HepG2 (cell line): Measurements from ENCODE around the gene ZNF195. TPM values are rescaled to one million over a fixed set of nuclear protein-coding genes. Genes with fewer than 3 reads are reported as not detected.

Experiments
- CBX1 ChIP-seq: IDR thresholded peaks from one replicate; pipeline ENCODE4 v1.6.1; 2016; ENCODE audit warnings: antibody characterized with exemption, low read depth
- CCAR2 ChIP-seq: fragments of 200-400 bp; formaldehyde crosslinking; optimal IDR thresholded peaks from 2 replicates; pipeline ENCODE3; 2018; ENCODE audit warnings: low read depth, mild to moderate bottlenecking, low read length, moderate library complexity
- NR2F6 ChIP-seq, 2 experiments: IDR thresholded peaks; 2 replicates each; pipeline ENCODE4 v1.6.1; 2016; ENCODE audit warnings: antibody characterized with exemption in 1 of 2, mild to moderate bottlenecking in 1 of 2
- REXO4 ChIP-seq: sonication (generic); formaldehyde crosslinking; IDR thresholded peaks from 2 replicates; pipeline ENCODE4 v1.8.0; 2022; ENCODE audit warnings: missing genetic modification reagents, mild to moderate bottlenecking, borderline replicate concordance
- RFXAP ChIP-seq: sonication (generic); formaldehyde crosslinking; IDR thresholded peaks from 2 replicates; pipeline ENCODE4 v1.4.0; 2020; ENCODE audit warnings: missing genetic modification reagents, borderline replicate concordance
- ZNF24 ChIP-seq: fragments of 450-650 bp; IDR thresholded peaks from 2 replicates; pipeline ENCODE4 v1.6.1; 2017; ENCODE audit warnings: antibody characterized with exemption, mild to moderate bottlenecking
- ZNF382 ChIP-seq: sonication (generic); formaldehyde crosslinking; IDR thresholded peaks from 2 replicates; pipeline ENCODE4 v1.5.0; 2020; ENCODE audit warnings: missing genetic modification reagents, mild to moderate bottlenecking, borderline replicate concordance
- ZNF44 ChIP-seq: sonication (generic); formaldehyde crosslinking; IDR thresholded peaks from 2 replicates; pipeline ENCODE4 v1.5.1; 2020; ENCODE audit warnings: mild to moderate bottlenecking, missing genetic modification reagents
- ZNF761 ChIP-seq: sonication (generic); formaldehyde crosslinking; conservative IDR thresholded peaks from 2 replicates; pipeline ENCODE4 v1.4.0; 2020; ENCODE audit warnings: mild to moderate bottlenecking, missing genetic modification reagents
- polyA plus RNA-seq, 8 experiments: library from polyadenylated mRNA; depleted of rRNA in 3 of 8; stranded (reverse) in 7 of 8; unstranded in 1 of 8; fragments of >200 nt; fragmentation: Illumina TruSeq in 4 of 8; extraction: Trizol in 4 of 8; gene quantifications; 2 replicates each; pipeline versions ENCODE4 v1.2.1 to v1.2.3, GENCODE V29; 2011 to 2016; ENCODE audit warnings: low read depth in 4 of 8, missing spikeins in 1 of 8, mixed read lengths in 1 of 8; ENCODE audit not compliant: insufficient read depth in 1 of 8
- total RNA-seq, 5 experiments: library from RNA; depleted of rRNA; stranded (reverse); fragments of >200 nt; fragmentation: Illumina TruSeq; extraction: Trizol; gene quantifications; 2 replicates each; pipeline ENCODE4 v1.2.3, GENCODE V29; 2016; ENCODE audit warnings: low read depth in 1 of 5
- TF ChIP-seq, protein P1 (sequence below): sonication (generic); formaldehyde crosslinking; IDR thresholded peaks from 2 replicates; pipeline ENCODE4 v1.8.0; 2022; ENCODE audit warnings: mild to moderate bottlenecking, missing genetic modification reagents; ENCODE audit not compliant: insufficient replicate concordance
- TF ChIP-seq, protein P2 (sequence below), 2 experiments: IDR thresholded peaks; 2 replicates each; pipeline ENCODE4 v1.6.1; 2011 to 2012; ENCODE audit warnings: low read length in 2 of 2, borderline replicate concordance in 1 of 2, low read depth in 1 of 2, mild to moderate bottlenecking in 1 of 2, moderate library complexity in 1 of 2
- TF ChIP-seq, protein P3 (sequence below): sonication (generic); formaldehyde crosslinking; IDR thresholded peaks from 2 replicates; pipeline ENCODE4 v1.8.1; 2023; ENCODE audit warnings: missing genetic modification reagents, inconsistent platforms, borderline replicate concordance
- TF ChIP-seq, protein P4 (sequence below): sonication (generic); formaldehyde crosslinking; IDR thresholded peaks from 2 replicates; pipeline ENCODE4 v1.5.1; 2020; ENCODE audit warnings: missing genetic modification reagents, mild to moderate bottlenecking, borderline replicate concordance
- TF ChIP-seq, protein P5 (sequence below): sonication (generic); formaldehyde crosslinking; IDR thresholded peaks from 2 replicates; pipeline ENCODE4 v1.4.0; 2020; ENCODE audit warnings: missing genetic modification reagents
- TF ChIP-seq, protein P6 (sequence below): IDR thresholded peaks from 2 replicates; pipeline ENCODE4 v1.6.1; 2016
- TF ChIP-seq, protein P7 (sequence below): sonication (generic); formaldehyde crosslinking; IDR thresholded peaks from 2 replicates; pipeline ENCODE4 v1.4.0; 2020; ENCODE audit warnings: mild to moderate bottlenecking, missing genetic modification reagents

Gene ZNF195
- total and polyA plus RNA-seq, 2 of the 13 experiments (the other 11 are each of a cell fraction or from before 2014, with no cell fraction given) = 17.3 to 31.4 TPM

DNA sequence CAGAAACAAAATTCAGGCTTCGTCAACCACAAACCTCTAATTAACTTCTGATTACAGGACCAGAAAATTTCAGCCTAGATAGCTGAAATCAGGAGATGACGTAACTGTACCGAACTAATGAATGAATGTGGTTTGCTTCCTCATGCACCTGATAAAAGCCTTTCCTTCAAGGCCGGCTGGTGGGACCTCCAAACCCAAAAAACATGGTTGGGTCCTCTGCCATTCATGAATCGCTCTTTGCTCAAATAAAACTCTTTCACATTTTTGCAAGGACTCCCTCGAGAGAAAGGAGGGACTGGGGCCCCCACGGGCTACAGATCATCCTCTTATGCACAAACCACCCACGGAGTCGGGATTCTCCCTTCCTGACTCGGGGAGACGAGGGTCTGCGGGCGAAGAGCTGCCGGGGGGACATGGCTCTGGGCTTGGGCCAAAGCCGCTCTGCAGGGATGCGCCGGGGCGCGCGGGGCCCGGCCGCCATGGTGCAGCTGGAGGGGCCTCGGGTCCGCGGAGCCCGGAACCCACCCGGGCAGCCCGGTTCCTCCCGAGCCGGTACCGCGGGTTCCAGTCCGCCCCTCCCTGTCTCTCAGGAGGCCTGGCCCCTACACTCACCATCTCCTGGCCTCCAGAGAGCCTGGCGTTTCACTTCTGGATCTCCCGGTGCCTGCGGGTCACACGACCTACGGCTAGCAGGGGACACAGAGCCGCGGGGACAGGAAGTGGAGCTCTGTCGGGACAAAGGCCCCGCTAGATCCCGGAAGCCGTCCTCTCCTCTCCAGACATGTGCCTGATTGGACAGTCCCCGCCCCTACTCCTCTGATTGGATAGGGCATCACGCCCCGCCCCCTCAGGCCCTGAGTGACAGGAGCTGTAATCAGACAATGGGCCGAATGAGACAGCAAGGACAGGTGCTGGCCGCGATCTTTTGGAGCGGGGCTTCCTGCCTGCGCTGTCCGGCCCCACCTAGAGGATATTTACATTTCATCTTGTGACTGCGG is at the start of gene ZNF195 (continued):
- TF ChIP-seq ZNF382 = no peak
- TF ChIP-seq, protein P1, sequence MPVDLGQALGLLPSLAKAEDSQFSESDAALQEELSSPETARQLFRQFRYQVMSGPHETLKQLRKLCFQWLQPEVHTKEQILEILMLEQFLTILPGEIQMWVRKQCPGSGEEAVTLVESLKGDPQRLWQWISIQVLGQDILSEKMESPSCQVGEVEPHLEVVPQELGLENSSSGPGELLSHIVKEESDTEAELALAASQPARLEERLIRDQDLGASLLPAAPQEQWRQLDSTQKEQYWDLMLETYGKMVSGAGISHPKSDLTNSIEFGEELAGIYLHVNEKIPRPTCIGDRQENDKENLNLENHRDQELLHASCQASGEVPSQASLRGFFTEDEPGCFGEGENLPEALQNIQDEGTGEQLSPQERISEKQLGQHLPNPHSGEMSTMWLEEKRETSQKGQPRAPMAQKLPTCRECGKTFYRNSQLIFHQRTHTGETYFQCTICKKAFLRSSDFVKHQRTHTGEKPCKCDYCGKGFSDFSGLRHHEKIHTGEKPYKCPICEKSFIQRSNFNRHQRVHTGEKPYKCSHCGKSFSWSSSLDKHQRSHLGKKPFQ (CRISPR knock-in tag) = no peak
- TF ChIP-seq RFXAP (CRISPR knock-in tag) = no peak; the same call in 1 of the 2 replicates
- no peak for TF ChIP-seq NR2F6 (IDR thresholded peaks at IDR 0.05)
- TF ChIP-seq NR2F6 (CRISPR knock-in tag; IDR thresholded peaks at IDR 0.05) = no peak
- TF ChIP-seq ZNF44 (CRISPR knock-in tag) = no peak
- TF ChIP-seq, protein P2, sequence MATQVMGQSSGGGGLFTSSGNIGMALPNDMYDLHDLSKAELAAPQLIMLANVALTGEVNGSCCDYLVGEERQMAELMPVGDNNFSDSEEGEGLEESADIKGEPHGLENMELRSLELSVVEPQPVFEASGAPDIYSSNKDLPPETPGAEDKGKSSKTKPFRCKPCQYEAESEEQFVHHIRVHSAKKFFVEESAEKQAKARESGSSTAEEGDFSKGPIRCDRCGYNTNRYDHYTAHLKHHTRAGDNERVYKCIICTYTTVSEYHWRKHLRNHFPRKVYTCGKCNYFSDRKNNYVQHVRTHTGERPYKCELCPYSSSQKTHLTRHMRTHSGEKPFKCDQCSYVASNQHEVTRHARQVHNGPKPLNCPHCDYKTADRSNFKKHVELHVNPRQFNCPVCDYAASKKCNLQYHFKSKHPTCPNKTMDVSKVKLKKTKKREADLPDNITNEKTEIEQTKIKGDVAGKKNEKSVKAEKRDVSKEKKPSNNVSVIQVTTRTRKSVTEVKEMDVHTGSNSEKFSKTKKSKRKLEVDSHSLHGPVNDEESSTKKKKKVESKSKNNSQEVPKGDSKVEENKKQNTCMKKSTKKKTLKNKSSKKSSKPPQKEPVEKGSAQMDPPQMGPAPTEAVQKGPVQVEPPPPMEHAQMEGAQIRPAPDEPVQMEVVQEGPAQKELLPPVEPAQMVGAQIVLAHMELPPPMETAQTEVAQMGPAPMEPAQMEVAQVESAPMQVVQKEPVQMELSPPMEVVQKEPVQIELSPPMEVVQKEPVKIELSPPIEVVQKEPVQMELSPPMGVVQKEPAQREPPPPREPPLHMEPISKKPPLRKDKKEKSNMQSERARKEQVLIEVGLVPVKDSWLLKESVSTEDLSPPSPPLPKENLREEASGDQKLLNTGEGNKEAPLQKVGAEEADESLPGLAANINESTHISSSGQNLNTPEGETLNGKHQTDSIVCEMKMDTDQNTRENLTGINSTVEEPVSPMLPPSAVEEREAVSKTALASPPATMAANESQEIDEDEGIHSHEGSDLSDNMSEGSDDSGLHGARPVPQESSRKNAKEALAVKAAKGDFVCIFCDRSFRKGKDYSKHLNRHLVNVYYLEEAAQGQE (IDR thresholded peaks at IDR 0.05; ENCODE audit: borderline replicate concordance in 1 of 2, low read depth in 1 of 2, low read length in 2 of 2) = no peak
- peak; percentile 80; the same call in 1 of the 2 replicates for TF ChIP-seq ZNF761
- TF ChIP-seq, protein P3, sequence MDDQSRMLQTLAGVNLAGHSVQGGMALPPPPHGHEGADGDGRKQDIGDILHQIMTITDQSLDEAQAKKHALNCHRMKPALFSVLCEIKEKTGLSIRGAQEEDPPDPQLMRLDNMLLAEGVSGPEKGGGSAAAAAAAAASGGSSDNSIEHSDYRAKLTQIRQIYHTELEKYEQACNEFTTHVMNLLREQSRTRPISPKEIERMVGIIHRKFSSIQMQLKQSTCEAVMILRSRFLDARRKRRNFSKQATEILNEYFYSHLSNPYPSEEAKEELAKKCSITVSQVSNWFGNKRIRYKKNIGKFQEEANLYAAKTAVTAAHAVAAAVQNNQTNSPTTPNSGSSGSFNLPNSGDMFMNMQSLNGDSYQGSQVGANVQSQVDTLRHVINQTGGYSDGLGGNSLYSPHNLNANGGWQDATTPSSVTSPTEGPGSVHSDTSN (CRISPR knock-in tag) = 0 out of 2 replicates have a peak, but pooled peaks have one; percentile 29
- no peak for TF ChIP-seq CBX1
- TF ChIP-seq ZNF24 = 0 out of 2 replicates have a peak, but pooled peaks have one; percentile 47
- TF ChIP-seq, protein P4, sequence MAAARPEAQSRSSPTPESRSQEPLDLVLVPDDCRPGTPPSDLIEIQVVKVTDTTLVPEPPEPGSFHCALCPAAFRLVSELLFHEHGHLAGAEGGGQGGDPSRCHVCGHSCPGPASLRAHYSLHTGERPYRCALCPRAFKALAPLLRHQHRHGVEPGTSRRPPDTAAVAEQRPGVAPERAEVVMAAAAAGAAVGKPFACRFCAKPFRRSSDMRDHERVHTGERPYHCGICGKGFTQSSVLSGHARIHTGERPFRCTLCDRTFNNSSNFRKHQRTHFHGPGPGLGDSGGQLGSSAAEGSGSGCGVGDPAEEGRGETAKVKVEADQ (CRISPR knock-in tag) = no peak; the same call in 1 of the 2 replicates
- no peak for TF ChIP-seq REXO4 (CRISPR knock-in tag)
- TF ChIP-seq, protein P5, sequence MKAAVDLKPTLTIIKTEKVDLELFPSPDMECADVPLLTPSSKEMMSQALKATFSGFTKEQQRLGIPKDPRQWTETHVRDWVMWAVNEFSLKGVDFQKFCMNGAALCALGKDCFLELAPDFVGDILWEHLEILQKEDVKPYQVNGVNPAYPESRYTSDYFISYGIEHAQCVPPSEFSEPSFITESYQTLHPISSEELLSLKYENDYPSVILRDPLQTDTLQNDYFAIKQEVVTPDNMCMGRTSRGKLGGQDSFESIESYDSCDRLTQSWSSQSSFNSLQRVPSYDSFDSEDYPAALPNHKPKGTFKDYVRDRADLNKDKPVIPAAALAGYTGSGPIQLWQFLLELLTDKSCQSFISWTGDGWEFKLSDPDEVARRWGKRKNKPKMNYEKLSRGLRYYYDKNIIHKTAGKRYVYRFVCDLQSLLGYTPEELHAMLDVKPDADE (CRISPR knock-in tag) = no peak
- TF ChIP-seq, protein P6, sequence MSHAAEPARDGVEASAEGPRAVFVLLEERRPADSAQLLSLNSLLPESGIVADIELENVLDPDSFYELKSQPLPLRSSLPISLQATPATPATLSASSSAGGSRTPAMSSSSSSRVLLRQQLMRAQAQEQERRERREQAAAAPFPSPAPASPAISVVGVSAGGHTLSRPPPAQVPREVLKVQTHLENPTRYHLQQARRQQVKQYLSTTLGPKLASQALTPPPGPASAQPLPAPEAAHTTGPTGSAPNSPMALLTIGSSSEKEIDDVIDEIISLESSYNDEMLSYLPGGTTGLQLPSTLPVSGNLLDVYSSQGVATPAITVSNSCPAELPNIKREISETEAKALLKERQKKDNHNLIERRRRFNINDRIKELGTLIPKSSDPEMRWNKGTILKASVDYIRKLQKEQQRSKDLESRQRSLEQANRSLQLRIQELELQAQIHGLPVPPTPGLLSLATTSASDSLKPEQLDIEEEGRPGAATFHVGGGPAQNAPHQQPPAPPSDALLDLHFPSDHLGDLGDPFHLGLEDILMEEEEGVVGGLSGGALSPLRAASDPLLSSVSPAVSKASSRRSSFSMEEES (CRISPR knock-in tag) = no peak
- no peak for TF ChIP-seq CCAR2
- TF ChIP-seq, protein P7, sequence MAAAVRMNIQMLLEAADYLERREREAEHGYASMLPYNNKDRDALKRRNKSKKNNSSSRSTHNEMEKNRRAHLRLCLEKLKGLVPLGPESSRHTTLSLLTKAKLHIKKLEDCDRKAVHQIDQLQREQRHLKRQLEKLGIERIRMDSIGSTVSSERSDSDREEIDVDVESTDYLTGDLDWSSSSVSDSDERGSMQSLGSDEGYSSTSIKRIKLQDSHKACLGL (CRISPR knock-in tag) = no peak; the same call in 1 of the 2 replicates
